GM12874 (cell line): ENCODE measurements around the gene PDIA5.

Experiments
- CTCF ChIP-seq: IDR thresholded peaks from 2 replicates; pipeline ENCODE4 v1.5.1; 2011; ENCODE audit warnings: low read depth, mild to moderate bottlenecking, control low read depth, low read length, moderate library complexity; ENCODE audit not compliant: insufficient read depth

The PDIA5 gene

GRCh38 chr3:123072564-123072963 lies 5.7 kb downstream of the PDIA5 start:
- TF ChIP-seq CTCF: no peak

- TF ChIP-seq CTCF: no peak
Observed at GRCh38 chr3:123075359-123075758, 8.5 kb downstream of the PDIA5 start.

- TF ChIP-seq CTCF: no peak
Observed at GRCh38 chr3:123076112-123076495, 9.3 kb downstream of the PDIA5 start.

- TF ChIP-seq CTCF: no peak
Observed at GRCh38 chr3:123076496-123077418, 9.9 kb downstream of the PDIA5 start.

GRCh38 chr3:123078101-123078500 lies 11.3 kb downstream of the PDIA5 start:
- no peak for TF ChIP-seq CTCF

- TF ChIP-seq CTCF: no peak
Observed at GRCh38 chr3:123080864-123081562, 14.2 kb downstream of the PDIA5 start.

- no peak for TF ChIP-seq CTCF
Observed at GRCh38 chr3:123081718-123082369, 15.0 kb downstream of the PDIA5 start.
